Tibial nerve (tissue), 4 donors: ENCODE measurements around the gene LSM10.

Experiments
- EP300 ChIP-seq, 2 donors: sonication (generic); formaldehyde crosslinking; IDR thresholded peaks; one replicate each; pipeline ENCODE4 v1.6.1; 2017; ENCODE audit warnings: antibody characterized with exemption in 2 of 2, mild to moderate bottlenecking in 1 of 2
- POLR2A ChIP-seq, 2 donors: fragments of 450-650 bp; IDR thresholded peaks; one replicate each; pipeline ENCODE4 v1.6.1; 2017; ENCODE audit warnings: antibody characterized with exemption in 2 of 2, mild to moderate bottlenecking in 2 of 2, moderate library complexity in 2 of 2
- TF ChIP-seq, protein P1 (sequence below), 5 experiments: fragments of 200-600 bp in 3 of 5; fragments of 450-650 bp in 2 of 5; sonication (generic) in 3 of 5; IDR thresholded peaks; one replicate each; pipeline ENCODE4 v1.5.1; 2016 to 2019; ENCODE audit warnings: antibody characterized with exemption in 5 of 5, mild to moderate bottlenecking in 3 of 5, moderate library complexity in 2 of 5

DNA sequence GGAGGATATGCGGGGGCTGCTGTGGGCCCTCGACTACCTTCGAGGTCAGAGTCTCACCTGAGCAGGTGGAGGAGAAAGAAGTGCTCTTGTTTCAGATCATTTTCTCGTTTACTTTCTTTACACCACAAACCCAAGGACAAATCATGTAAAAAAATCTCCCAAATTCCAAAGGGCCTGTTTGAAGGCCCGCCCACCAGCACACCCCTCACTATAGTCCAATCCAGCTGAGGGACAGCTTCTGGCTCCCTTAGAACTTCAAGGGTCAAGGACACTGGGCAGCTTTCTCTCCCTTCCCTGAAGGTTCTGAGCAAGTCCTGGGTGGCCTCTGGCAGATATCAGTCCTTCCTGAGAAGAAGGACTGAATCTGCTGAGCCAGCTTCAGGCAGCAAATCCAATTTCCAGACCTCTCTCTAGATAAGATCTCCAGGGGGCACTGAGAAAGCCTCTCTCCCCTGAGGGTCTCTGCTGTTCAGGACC is 17.5 kb downstream of the LSM10 start:
- TF ChIP-seq, protein P1, sequence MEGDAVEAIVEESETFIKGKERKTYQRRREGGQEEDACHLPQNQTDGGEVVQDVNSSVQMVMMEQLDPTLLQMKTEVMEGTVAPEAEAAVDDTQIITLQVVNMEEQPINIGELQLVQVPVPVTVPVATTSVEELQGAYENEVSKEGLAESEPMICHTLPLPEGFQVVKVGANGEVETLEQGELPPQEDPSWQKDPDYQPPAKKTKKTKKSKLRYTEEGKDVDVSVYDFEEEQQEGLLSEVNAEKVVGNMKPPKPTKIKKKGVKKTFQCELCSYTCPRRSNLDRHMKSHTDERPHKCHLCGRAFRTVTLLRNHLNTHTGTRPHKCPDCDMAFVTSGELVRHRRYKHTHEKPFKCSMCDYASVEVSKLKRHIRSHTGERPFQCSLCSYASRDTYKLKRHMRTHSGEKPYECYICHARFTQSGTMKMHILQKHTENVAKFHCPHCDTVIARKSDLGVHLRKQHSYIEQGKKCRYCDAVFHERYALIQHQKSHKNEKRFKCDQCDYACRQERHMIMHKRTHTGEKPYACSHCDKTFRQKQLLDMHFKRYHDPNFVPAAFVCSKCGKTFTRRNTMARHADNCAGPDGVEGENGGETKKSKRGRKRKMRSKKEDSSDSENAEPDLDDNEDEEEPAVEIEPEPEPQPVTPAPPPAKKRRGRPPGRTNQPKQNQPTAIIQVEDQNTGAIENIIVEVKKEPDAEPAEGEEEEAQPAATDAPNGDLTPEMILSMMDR (IDR thresholded peaks at IDR 0.05) = no peak
- TF ChIP-seq EP300 (IDR thresholded peaks at IDR 0.05) = no peak
- TF ChIP-seq POLR2A (IDR thresholded peaks at IDR 0.05) = no peak
